ENCODE results near the gene CCDC97.
A peak's percentile ranks its signal among the peaks of the same experiment; 100 is the strongest.

CCDC97 gene

DNA sequence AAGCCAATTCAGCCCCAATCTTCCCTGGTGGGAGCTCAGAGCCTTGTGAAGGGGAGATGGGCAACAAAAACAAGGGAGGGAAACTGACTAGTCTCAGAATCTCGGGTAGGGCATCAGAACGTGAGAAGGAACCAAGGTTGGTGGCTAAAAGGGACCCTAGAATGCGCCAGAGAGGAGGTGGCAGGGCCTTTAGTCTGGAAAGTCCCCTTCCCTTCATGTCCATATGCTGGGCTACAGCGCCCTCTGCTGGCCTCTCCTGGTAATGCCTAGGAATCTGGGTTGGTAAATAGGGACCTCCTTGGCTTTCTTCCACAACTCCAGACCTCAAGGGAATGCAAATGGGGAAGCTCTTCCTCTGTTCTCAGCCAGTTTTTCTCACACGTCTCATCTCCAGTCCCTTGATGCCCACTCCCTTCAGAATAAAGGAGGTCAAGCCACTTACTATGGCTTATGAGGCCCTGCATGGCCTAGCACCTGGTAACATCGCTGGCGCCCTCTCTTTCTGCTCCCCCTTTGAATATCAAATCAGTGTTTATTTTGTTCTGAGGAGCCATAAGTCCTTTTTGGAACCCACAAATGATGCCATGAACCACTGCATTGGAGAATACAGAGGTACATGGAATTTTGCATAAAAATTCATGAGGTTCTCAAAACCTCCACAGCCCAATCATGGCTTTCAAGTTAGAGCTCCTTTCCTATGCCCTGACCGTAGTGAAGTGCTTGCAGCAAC is 1.4 kb upstream of the CCDC97 start:
- ChIA-PET POLR2A (interaction anchor here (0.7 to 2.5 kb wide), 8 partner anchors 16 to 106 kb away, joined by 3 to 17 read pairs (median 3); partner anchors contain the start of genes B9D2 and HNRNPUL1), CTCF (interaction anchor here (0.6 to 5.3 kb wide), 52 partner anchors 9 to 1759 kb away, joined by 3 to 120 read pairs (median 4); partner anchors contain the start of genes B9D2, DMAC2, HNRNPUL1 and TGFB1)
- H3K4me1 ChIP-seq (ENCODE audit: control insufficient read depth, insufficient read depth, low read length), result peaks cover 20% of the 10 kb centered on the region
- H3K4me3 ChIP-seq (ENCODE audit: low read depth, low read length), result no peak overlapping the region
- peak overlapping the region; percentile 98 for H3K27ac ChIP-seq (ENCODE audit: extremely low read depth, low read depth, low read length)
- H3K9me3 ChIP-seq (ENCODE audit: control insufficient read depth, insufficient read depth, low read depth, low read length), result no peaks in the 10 kb centered on the region
- H3K36me3 ChIP-seq (ENCODE audit: control insufficient read depth in 2 of 2, insufficient read depth in 1 of 2, low read length in 2 of 2), result peaks cover 61 to 66% of the 10 kb centered on the region in 2 experiments
- TF ChIP-seq MEIS1 (CRISPR knock-in tag; IDR thresholded peaks at IDR 0.05; ENCODE audit: borderline replicate concordance), result no peak
- 0 out of 2 replicates have a peak, but pooled peaks have one; percentile 10 for TF ChIP-seq ZNF366 (tag by site-specific recombination; conservative IDR thresholded peaks at IDR 0.05)
- peak; percentile 55 for TF ChIP-seq ZNF335 (tag by site-specific recombination; conservative IDR thresholded peaks at IDR 0.05)
- TF ChIP-seq, protein P1, sequence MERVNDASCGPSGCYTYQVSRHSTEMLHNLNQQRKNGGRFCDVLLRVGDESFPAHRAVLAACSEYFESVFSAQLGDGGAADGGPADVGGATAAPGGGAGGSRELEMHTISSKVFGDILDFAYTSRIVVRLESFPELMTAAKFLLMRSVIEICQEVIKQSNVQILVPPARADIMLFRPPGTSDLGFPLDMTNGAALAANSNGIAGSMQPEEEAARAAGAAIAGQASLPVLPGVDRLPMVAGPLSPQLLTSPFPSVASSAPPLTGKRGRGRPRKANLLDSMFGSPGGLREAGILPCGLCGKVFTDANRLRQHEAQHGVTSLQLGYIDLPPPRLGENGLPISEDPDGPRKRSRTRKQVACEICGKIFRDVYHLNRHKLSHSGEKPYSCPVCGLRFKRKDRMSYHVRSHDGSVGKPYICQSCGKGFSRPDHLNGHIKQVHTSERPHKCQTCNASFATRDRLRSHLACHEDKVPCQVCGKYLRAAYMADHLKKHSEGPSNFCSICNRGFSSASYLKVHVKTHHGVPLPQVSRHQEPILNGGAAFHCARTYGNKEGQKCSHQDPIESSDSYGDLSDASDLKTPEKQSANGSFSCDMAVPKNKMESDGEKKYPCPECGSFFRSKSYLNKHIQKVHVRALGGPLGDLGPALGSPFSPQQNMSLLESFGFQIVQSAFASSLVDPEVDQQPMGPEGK (tag by site-specific recombination; IDR thresholded peaks at IDR 0.05), result peak; percentile 47; the same call in 1 of the 2 replicates
- peak; percentile 70; the same call in 1 of the 2 replicates for TF ChIP-seq ZFP37 (tag by site-specific recombination; IDR thresholded peaks at IDR 0.05)
- TF ChIP-seq, protein P2, sequence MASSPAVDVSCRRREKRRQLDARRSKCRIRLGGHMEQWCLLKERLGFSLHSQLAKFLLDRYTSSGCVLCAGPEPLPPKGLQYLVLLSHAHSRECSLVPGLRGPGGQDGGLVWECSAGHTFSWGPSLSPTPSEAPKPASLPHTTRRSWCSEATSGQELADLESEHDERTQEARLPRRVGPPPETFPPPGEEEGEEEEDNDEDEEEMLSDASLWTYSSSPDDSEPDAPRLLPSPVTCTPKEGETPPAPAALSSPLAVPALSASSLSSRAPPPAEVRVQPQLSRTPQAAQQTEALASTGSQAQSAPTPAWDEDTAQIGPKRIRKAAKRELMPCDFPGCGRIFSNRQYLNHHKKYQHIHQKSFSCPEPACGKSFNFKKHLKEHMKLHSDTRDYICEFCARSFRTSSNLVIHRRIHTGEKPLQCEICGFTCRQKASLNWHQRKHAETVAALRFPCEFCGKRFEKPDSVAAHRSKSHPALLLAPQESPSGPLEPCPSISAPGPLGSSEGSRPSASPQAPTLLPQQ (tag by site-specific recombination; IDR thresholded peaks at IDR 0.05), result peak; percentile 36; the same call in 1 of the 2 replicates
- peak; percentile 67; the same call in 1 of the 2 replicates for TF ChIP-seq SP7 (tag by site-specific recombination; IDR thresholded peaks at IDR 0.05)
- TF ChIP-seq ZNF560 (tag by site-specific recombination; IDR thresholded peaks at IDR 0.05; ENCODE audit: borderline replicate concordance), result no peak
- TF ChIP-seq, protein P3, sequence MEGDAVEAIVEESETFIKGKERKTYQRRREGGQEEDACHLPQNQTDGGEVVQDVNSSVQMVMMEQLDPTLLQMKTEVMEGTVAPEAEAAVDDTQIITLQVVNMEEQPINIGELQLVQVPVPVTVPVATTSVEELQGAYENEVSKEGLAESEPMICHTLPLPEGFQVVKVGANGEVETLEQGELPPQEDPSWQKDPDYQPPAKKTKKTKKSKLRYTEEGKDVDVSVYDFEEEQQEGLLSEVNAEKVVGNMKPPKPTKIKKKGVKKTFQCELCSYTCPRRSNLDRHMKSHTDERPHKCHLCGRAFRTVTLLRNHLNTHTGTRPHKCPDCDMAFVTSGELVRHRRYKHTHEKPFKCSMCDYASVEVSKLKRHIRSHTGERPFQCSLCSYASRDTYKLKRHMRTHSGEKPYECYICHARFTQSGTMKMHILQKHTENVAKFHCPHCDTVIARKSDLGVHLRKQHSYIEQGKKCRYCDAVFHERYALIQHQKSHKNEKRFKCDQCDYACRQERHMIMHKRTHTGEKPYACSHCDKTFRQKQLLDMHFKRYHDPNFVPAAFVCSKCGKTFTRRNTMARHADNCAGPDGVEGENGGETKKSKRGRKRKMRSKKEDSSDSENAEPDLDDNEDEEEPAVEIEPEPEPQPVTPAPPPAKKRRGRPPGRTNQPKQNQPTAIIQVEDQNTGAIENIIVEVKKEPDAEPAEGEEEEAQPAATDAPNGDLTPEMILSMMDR (tag by site-specific recombination; IDR thresholded peaks at IDR 0.05), result peak; percentile 96
- TF ChIP-seq, protein P4, sequence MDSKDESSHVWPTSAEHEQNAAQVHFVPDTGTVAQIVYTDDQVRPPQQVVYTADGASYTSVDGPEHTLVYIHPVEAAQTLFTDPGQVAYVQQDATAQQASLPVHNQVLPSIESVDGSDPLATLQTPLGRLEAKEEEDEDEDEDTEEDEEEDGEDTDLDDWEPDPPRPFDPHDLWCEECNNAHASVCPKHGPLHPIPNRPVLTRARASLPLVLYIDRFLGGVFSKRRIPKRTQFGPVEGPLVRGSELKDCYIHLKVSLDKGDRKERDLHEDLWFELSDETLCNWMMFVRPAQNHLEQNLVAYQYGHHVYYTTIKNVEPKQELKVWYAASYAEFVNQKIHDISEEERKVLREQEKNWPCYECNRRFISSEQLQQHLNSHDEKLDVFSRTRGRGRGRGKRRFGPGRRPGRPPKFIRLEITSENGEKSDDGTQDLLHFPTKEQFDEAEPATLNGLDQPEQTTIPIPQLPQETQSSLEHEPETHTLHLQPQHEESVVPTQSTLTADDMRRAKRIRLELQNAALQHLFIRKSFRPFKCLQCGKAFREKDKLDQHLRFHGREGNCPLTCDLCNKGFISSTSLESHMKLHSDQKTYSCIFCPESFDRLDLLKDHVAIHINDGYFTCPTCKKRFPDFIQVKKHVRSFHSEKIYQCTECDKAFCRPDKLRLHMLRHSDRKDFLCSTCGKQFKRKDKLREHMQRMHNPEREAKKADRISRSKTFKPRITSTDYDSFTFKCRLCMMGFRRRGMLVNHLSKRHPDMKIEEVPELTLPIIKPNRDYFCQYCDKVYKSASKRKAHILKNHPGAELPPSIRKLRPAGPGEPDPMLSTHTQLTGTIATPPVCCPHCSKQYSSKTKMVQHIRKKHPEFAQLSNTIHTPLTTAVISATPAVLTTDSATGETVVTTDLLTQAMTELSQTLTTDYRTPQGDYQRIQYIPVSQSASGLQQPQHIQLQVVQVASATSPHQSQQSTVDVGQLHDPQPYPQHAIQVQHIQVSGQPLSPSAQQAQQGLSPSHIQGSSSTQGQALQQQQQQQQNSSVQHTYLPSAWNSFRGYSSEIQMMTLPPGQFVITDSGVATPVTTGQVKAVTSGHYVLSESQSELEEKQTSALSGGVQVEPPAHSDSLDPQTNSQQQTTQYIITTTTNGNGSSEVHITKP (tag by site-specific recombination; IDR thresholded peaks at IDR 0.05), result peak; percentile 84
- TF ChIP-seq, protein P5, sequence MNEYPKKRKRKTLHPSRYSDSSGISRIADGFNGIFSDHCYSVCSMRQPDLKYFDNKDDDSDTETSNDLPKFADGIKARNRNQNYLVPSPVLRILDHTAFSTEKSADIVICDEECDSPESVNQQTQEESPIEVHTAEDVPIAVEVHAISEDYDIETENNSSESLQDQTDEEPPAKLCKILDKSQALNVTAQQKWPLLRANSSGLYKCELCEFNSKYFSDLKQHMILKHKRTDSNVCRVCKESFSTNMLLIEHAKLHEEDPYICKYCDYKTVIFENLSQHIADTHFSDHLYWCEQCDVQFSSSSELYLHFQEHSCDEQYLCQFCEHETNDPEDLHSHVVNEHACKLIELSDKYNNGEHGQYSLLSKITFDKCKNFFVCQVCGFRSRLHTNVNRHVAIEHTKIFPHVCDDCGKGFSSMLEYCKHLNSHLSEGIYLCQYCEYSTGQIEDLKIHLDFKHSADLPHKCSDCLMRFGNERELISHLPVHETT (tag by site-specific recombination; IDR thresholded peaks at IDR 0.05), result no peak
- no peak for TF ChIP-seq ZBTB21 (tag by site-specific recombination; IDR thresholded peaks at IDR 0.05)
- TF ChIP-seq ZNF132 (tag by site-specific recombination; IDR thresholded peaks at IDR 0.05; ENCODE audit: borderline replicate concordance), result no peak
- TF ChIP-seq ZNF423 (tag by site-specific recombination; IDR thresholded peaks at IDR 0.05), result no peak
- peak; percentile 90 for TF ChIP-seq ZNF660 (tag by site-specific recombination; IDR thresholded peaks at IDR 0.05)
- TF ChIP-seq, protein P6, sequence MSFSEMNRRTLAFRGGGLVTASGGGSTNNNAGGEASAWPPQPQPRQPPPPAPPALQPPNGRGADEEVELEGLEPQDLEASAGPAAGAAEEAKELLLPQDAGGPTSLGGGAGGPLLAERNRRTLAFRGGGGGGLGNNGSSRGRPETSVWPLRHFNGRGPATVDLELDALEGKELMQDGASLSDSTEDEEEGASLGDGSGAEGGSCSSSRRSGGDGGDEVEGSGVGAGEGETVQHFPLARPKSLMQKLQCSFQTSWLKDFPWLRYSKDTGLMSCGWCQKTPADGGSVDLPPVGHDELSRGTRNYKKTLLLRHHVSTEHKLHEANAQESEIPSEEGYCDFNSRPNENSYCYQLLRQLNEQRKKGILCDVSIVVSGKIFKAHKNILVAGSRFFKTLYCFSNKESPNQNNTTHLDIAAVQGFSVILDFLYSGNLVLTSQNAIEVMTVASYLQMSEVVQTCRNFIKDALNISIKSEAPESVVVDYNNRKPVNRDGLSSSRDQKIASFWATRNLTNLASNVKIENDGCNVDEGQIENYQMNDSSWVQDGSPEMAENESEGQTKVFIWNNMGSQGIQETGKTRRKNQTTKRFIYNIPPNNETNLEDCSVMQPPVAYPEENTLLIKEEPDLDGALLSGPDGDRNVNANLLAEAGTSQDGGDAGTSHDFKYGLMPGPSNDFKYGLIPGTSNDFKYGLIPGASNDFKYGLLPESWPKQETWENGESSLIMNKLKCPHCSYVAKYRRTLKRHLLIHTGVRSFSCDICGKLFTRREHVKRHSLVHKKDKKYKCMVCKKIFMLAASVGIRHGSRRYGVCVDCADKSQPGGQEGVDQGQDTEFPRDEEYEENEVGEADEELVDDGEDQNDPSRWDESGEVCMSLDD (tag by site-specific recombination; IDR thresholded peaks at IDR 0.05), result peak; percentile 48; the same call in 1 of the 2 replicates
- 0 out of 2 replicates have a peak, but pooled peaks have one; percentile 67 for TF ChIP-seq ZNF561 (tag by site-specific recombination; IDR thresholded peaks at IDR 0.05; ENCODE audit: borderline replicate concordance)
- TF ChIP-seq ZBTB20 (tag by site-specific recombination; IDR thresholded peaks at IDR 0.05), result 0 out of 2 replicates have a peak, but pooled peaks have one; percentile 37
- TF ChIP-seq ZBTB17 (tag by site-specific recombination; IDR thresholded peaks at IDR 0.05), result peak; percentile 80
- TF ChIP-seq ZEB2 (tag by site-specific recombination; IDR thresholded peaks at IDR 0.05), result 0 out of 2 replicates have a peak, but pooled peaks have one; percentile 13
- TF ChIP-seq GLIS1 (tag by site-specific recombination; IDR thresholded peaks at IDR 0.05), result peak; percentile 19; the same call in 1 of the 2 replicates
- TF ChIP-seq ZSCAN30 (tag by site-specific recombination; IDR thresholded peaks at IDR 0.05), result 0 out of 2 replicates have a peak, but pooled peaks have one; percentile 25
